B cell (primary cell): ENCODE results near the gene SLC39A11.
"Not testable (repeated sequence)": the region's sequence is repeated elsewhere in the genome, so short reads cannot be mapped to it uniquely, and the experiment has no call there.

Experiments
- CTCF ChIP-seq: fragments of 200-600 bp; IDR thresholded peaks from one replicate; pipeline ENCODE4 v1.8.0; 2022; ENCODE audit warnings: antibody characterized with exemption, mild to moderate bottlenecking
- EZH2 ChIP-seq: IDR thresholded peaks from 2 replicates; pipeline ENCODE4 v1.6.1; 2012; ENCODE audit warnings: borderline replicate concordance, low read depth, mild to moderate bottlenecking, moderate library complexity, low read length; ENCODE audit not compliant: insufficient read depth, poor library complexity, severe bottlenecking

GRCh38 chr17:72992783-72993467 is 99.6 kb downstream of the SLC39A11 start:
- not testable (repeated sequence) for TF ChIP-seq CTCF, EZH2
